Epithelial cell of prostate (primary cell): Measurements from ENCODE around the gene CRISPLD2.

Experiments
- DNase-seq: peaks from one replicate; pipeline ENCODE4 v3.0.0-alpha.2; 2011; ENCODE audit warnings: low read depth, low spot score
- H3K27ac ChIP-seq: fragments of 450-650 bp; 2 replicates; pipeline ENCODE4 v1.5.1; 2017; ENCODE audit warnings: mild to moderate bottlenecking

The CRISPLD2 gene

GRCh38 chr16:84947022-84947421, 127.2 kb downstream of the CRISPLD2 start:
- DNase-seq: no peak
- H3K27ac ChIP-seq: no peak overlapping the region

GRCh38 chr16:84947996-84948850, 128.4 kb downstream of the CRISPLD2 start:
- H3K27ac ChIP-seq: no peak overlapping the region
- no peak for DNase-seq

GRCh38 chr16:84948851-84949610, 129.2 kb downstream of the CRISPLD2 start:
- no peak overlapping the region for H3K27ac ChIP-seq
- DNase-seq: no peak

GRCh38 chr16:84949772-84950436, 130.1 kb downstream of the CRISPLD2 start:
- no peak for DNase-seq
- no peak overlapping the region for H3K27ac ChIP-seq

- H3K27ac ChIP-seq: no peak overlapping the region
- DNase-seq: no peak
Measured at GRCh38 chr16:84950906-84951305, 131.1 kb downstream of the CRISPLD2 start.

- no peak overlapping the region for H3K27ac ChIP-seq
- no peak for DNase-seq
Measured at GRCh38 chr16:84952335-84953189, 132.8 kb downstream of the CRISPLD2 start.

- DNase-seq: no peak
- no peak overlapping the region for H3K27ac ChIP-seq
Measured at GRCh38 chr16:84953190-84953746, 133.5 kb downstream of the CRISPLD2 start.

- no peak overlapping the region for H3K27ac ChIP-seq
- no peak for DNase-seq
Measured at GRCh38 chr16:84955427-84955826, 135.6 kb downstream of the CRISPLD2 start.

GRCh38 chr16:84957192-84957591, 137.4 kb downstream of the CRISPLD2 start:
- no peak overlapping the region for H3K27ac ChIP-seq
- no peak for DNase-seq

- no peak overlapping the region for H3K27ac ChIP-seq
- no peak for DNase-seq
Measured at GRCh38 chr16:84957792-84958191, 138.0 kb downstream of the CRISPLD2 start.
